GM21737 (cell line): ENCODE data around the gene DDIT4.
A peak's percentile ranks its signal among the peaks of the same experiment; 100 is the strongest.
"Not testable (repeated sequence)": the region's sequence is repeated elsewhere in the genome, so short reads cannot be mapped to it uniquely, and the experiment has no call there.

Experiments
- ATAC-seq: cut with Tn5 transposase; IDR thresholded peaks from one replicate; pipeline ENCODE4 v1.9.1; 2021; ENCODE audit warnings: mild to moderate bottlenecking, moderate library complexity; ENCODE audit not compliant: unreplicated experiment

DDIT4 gene

DNA sequence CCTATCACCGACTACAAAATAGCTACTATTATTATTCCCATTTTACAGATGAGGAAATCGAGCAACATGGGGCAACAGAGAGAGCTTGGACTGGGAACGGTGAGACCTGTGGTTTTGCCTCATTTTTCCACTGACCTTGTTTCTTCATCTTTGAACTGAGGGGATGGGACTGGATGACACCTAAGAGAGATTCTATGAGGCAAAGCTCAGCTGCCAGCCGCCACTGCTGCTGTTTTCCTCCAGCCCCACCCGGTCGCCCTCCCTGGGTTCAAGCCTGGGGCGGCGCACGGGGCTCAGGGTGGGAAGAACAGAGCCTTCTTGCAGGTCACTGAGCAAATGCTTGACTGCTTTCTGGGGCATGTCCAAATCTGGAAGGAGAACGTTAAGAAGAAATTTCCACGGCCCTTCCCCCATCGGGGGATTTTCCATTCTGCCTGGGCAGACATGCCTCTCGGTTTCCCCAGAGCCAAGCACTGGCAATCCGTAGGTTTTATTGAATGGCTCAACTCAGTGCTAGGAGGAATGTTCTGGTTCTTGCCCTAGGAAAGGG is 12.3 kb downstream of the DDIT4 start:
- no peak for ATAC-seq

- ATAC-seq, result no peak
These were observed 17.4 kb downstream of the DDIT4 start for GRCh38 chr10:72291019-72291532.

GRCh38 chr10:72292223-72292691 is 18.5 kb downstream of the DDIT4 start:
- no peak for ATAC-seq

DNA sequence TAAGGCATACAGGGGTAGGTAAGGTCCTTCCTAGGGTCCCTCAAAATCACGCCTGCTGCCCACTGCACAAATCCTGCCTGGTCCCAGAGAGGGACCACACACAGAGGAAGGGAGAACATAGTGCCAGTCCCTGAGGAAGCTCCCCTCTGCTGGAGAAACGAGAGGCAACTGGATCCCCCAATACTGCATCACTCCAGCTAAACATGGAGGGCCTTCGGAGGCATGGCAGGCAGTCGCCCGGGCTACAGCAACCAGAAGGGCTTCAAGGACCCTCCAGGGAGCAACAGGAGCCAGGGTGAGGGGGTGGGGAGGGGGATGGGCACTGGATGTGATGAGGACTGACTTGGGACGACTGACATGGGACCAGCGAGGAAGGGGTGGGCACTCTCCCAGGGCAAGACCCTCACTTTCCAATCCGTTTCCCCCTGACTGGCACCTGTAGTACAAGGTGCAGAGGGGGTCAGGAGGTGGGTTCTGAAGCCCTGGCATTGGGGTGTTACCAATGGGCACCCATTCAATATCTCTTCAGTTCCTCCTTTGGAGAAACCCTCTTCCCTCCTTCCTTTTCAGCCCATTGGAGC is 21.7 kb downstream of the DDIT4 start:
- ATAC-seq, result no peak

GRCh38 chr10:72296829-72297280 is 23.1 kb downstream of the DDIT4 start:
- not testable (repeated sequence) for ATAC-seq

- peak; percentile 51 for ATAC-seq
These were observed 23.6 kb downstream of the DDIT4 start for GRCh38 chr10:72297281-72297804.

GRCh38 chr10:72297805-72298591 is 24.3 kb downstream of the DDIT4 start:
- ATAC-seq, result peak; percentile 82

- no peak for ATAC-seq
These were observed 25.1 kb downstream of the DDIT4 start for GRCh38 chr10:72298592-72299519.

DNA sequence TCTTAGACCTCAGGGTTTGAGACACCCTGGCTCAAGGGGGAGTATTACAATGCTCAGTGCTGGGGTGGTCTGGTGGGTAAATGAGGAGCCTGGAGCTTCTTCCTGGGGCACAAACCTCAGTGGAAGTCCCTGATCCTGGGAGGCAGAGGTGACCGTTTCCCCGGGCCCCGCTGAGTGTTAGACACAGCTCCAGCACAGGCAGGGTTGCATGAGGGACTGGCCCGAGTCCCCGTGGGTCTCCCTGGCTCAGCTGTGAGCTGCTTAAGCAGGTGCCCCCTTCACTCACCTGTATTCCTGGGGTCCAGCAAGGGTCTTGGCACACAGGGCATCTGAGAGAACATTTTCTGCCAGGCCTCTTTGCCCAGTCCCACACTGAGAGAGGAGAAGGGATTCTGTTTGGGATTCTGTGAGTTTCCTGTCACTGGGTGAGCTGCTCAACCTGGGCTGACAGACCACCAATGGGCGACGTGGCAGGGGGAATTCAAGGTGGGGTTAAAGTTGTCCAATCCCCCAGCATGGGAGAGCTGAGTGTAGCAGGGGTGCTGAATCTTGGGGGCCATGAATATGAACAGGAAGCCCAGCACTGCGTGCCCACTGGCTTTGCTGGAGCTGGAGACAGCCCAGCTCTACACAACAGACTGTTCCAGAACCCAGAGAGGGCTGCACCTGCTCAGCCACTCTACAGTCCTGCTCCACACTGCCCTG is 29.9 kb downstream of the DDIT4 start:
- no peak for ATAC-seq

DNA sequence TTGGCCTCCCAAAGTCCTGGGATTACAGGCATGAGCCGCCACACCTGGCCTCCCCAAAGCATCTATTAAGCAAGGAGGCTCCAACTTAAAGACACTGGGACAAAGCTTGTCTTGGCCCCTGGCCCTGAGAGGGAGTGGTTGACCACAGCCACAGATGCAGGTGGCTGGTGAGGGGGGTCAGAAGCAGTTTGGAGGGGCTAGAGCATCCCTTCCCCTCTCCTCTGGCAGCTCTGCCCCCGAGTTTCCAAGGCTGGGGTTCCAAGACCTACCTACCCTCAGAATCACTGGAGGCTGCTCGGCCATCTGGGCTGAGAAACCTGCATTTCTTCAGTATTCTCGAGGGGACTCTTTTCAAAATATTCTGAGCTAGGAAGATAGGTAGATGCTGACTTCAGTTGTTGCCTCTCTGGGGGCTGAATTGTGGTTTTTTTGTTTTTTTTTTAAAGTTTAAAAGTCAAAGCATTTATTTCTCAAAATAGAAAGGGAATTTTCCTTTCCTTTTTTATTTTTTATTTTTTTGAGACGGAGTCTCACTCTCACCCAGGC is 32.6 kb downstream of the DDIT4 start:
- no peak for ATAC-seq

DNA sequence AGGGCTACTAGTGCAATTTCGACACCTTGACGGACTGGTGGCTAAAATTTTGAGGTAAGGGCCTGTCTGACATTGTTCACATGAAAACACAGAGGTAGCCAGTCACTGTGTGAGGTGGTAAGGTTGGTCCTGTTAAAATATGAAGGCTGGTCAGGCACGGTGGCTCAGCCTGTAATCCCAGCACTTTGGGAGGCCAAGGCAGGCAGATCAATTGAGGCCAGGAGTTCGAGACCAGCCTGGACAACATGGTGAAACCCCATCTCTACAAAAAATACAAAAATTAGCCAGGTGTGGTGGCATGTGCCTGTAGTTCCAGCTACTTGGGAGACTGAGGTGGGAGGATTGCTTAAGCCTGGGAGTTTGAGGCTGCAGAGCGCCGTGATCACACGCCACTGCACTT is 34.0 kb downstream of the DDIT4 start:
- ATAC-seq, result not testable (repeated sequence)

GRCh38 chr10:72308320-72308987 is 34.7 kb downstream of the DDIT4 start:
- no peak for ATAC-seq

DNA sequence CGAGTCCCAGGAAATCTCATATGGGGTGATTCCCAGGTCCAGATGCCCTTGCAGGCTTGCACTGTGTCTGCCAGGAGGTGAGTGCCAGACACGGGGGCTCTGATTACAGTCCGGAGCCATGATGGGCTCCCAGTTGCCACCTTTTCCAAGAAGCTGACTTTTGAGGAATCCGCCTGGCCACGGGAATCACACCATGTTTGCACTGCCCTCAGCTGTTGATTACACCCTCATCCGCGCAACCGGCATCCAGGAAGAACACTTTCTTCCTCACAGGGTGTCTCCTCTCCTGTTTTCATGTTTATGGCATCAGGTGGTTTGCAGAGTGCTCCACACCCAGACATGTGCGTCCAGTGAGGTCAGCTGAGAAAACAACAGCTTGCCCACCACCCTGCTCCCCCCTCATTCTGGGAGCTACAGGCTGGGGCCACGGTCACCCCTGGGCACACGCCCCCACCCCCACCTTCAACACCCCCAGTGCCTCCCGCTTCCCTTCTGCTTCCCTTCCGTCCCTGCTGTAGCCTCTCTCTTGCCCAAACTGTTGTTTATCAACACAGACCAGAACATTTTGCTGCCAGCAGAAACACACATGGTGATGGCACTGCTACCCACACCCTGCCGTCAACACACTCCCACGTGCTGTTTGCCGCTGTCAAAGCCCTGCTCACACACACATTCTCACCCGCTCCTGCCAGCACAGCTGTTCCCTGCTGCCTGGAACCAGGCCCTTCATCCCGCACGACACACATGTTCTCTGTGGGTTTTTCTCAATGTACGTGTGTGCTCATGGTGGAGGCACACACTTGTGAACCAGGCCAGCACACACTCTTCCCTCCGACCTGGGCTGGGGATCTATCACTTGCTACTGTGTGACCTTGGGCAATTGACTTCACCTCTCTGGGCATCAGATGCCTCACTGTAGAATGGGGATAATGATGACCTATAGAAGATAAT is 35.8 kb downstream of the DDIT4 start:
- no peak for ATAC-seq

DNA sequence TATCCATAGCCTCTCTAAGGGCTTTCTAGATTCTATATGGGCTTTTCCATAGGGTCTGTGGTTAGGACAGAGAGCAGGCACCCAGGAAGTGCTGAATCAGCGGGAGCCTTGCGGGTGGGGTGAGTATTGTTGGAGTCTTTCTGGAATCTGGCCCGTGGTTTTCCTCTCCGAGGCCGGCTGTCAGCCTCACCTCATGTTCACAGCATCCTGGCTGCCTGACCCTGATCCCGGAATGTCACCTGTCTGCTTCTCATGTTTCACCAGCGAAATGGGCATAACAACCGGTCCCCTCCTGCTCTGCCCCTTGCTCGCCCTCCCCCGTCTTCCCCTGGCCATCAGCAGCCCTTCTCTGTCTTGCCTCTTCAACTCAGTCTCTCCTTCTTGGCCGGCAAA is 36.5 kb downstream of the DDIT4 start:
- no peak for ATAC-seq

DNA sequence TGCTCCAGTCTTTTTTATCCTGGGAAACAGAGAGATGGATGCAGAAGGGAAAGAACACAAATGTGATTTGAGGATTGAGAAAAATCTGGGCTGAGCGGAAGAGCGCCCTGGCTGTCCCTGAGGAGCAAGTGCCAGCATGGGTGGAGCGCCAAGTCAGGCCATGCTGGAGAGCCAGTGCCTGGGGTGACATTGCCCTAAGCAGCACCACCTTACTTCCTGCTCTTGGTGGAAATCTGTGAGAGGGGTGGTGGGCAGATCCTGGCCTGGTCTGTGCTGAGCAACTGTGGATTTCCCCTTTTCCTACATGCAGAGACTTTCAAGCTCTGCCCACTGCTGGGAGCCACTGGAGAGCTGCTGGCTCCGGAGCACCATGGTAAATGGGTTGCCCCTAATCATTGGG is 36.9 kb downstream of the DDIT4 start:
- ATAC-seq, result no peak

DNA sequence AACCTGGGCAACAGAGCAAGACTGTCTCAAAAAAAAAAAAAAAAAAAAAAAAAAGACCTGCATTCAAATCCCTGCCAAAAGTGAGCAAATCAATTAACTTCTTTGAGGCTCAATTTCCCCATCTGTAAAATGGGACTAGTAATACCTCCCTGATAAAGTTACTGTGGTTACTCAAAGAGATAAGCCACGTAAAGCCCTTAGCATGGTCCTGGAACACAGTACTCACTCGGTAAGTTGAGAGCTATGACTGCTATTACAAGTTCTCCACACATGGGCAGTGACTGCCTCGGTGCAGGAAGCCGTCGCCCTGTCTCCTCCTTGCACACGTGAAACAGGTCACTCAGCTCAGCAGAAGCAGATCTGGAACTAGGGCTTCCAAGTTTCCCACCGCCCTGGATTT is 37.9 kb downstream of the DDIT4 start:
- no peak for ATAC-seq

DNA sequence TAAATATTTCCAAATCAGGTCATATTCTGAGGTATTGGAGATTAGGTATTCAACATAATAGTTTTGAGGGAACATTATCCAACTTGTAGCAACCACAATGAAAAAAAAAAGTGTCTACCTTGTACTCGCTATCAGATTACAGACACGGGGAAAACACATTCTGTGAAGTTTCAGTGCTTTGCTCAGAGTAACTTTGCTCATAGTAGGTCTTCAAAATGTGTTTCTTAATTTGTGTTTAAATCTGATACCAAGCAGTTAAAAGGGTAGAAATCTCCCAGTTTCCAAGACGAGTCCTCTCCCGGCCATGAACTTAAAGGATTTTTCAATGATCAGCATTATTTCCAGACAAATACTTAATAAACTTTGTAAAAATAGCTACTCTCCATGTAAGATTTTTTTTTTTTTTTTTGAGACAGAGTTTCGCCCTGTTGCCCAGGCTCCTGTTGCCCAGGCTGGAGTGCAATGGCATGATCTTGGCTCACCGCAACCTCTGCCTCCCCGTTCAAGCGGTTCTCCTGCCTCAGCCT is 39.2 kb downstream of the DDIT4 start:
- no peak for ATAC-seq

DNA sequence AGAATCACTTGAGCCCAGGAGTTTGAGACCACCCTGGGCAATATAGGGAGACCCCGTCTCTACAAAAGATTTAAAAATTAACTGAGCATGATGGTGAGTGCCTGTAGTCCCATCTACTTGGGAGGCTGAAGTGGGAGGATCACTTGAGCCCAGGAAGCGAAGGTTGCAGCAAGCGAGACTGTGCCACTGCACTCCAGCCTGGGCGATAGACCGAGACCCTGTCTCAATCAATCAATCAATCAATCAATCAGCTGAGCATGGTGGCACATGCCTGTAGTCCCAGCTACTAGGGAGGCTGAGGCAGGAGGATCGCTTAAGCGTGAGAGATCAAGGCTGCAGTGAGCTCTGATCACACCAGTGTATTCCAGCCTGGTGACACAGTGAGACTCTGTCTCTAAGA is 40.5 kb downstream of the DDIT4 start:
- ATAC-seq, result no peak
